Mononuclear cell (primary cell): Measurements from ENCODE around the gene SRPRA. TPM values are rescaled to one million over a fixed set of nuclear protein-coding genes. Genes with fewer than 3 reads are reported as not detected.
"Not testable (repeated sequence)": the region's sequence is repeated elsewhere in the genome, so short reads cannot be mapped to it uniquely, and the experiment has no call there.

Experiments used
- H3K27me3 ChIP-seq: 2 replicates; pipeline ENCODE4 v1.6.0; 2011; ENCODE audit warnings: low read length, control low read depth; ENCODE audit not compliant: insufficient read depth
- H3K4me1 ChIP-seq: 2 replicates; pipeline ENCODE4 v1.5.1; 2011; ENCODE audit warnings: mild to moderate bottlenecking, low read length, control low read depth; ENCODE audit not compliant: insufficient read depth
- H3K4me3 ChIP-seq: 2 replicates; pipeline ENCODE4 v1.5.1; 2011; ENCODE audit warnings: mild to moderate bottlenecking, low read length, moderate library complexity
- H3K9me3 ChIP-seq: 2 replicates; pipeline ENCODE4 v1.5.1; 2011; ENCODE audit warnings: low read depth, mild to moderate bottlenecking, control low read depth, low read length
- total RNA-seq: library from RNA; depleted of rRNA; stranded (reverse); fragments of >200 nt; gene quantifications from one replicate; pipeline ENCODE4 v1.2.3, GENCODE V29; 2012

SRPRA gene
- total RNA-seq, 1 donor: 132 TPM

- H3K27me3 ChIP-seq: no peaks in the 10 kb centered on the region
- H3K4me3 ChIP-seq: peak overlapping the region; percentile 90
- H3K9me3 ChIP-seq: no peaks in the 10 kb centered on the region
- H3K4me1 ChIP-seq: peaks cover 18% of the 10 kb centered on the region
Measured at GRCh38 chr11:126267650-126268049, 1.0 kb downstream of the SRPRA start.

GRCh38 chr11:126265811-126266210 lies 2.9 kb downstream of the SRPRA start:
- H3K4me3 ChIP-seq: no peak overlapping the region
- no peaks in the 10 kb centered on the region for H3K9me3 ChIP-seq
- H3K27me3 ChIP-seq: no peaks in the 10 kb centered on the region
- H3K4me1 ChIP-seq: peaks cover 18% of the 10 kb centered on the region

GRCh38 chr11:126263489-126263888 lies 5.2 kb downstream of the SRPRA start:
- Histone ChIP-seq H3K27me3 (no peaks in the 10 kb centered on the region), H3K4me3 (no peak overlapping the region), H3K9me3 (no peaks in the 10 kb centered on the region), H3K4me1 (peaks cover 11% of the 10 kb centered on the region)

- Histone ChIP-seq H3K4me3 (no peak overlapping the region), H3K4me1 (peaks cover under 1% of the 10 kb centered on the region), H3K27me3 (no peaks in the 10 kb centered on the region), H3K9me3 (no peaks in the 10 kb centered on the region)
Measured at GRCh38 chr11:126262216-126262615, 6.5 kb downstream of the SRPRA start.

GRCh38 chr11:126257764-126258163 lies 10.9 kb downstream of the SRPRA start:
- H3K27me3 ChIP-seq: no peaks in the 10 kb centered on the region
- no peaks in the 10 kb centered on the region for H3K9me3 ChIP-seq
- no peaks in the 10 kb centered on the region for H3K4me1 ChIP-seq
- no peak overlapping the region for H3K4me3 ChIP-seq

GRCh38 chr11:126257144-126257543 lies 11.6 kb downstream of the SRPRA start:
- Histone ChIP-seq H3K4me1 (no peaks in the 10 kb centered on the region), H3K27me3 (no peaks in the 10 kb centered on the region), H3K4me3 (no peak overlapping the region), H3K9me3 (no peaks in the 10 kb centered on the region)

GRCh38 chr11:126256216-126256615 lies 12.5 kb downstream of the SRPRA start:
- no peaks in the 10 kb centered on the region for H3K9me3 ChIP-seq
- H3K27me3 ChIP-seq: no peaks in the 10 kb centered on the region
- no peak overlapping the region for H3K4me3 ChIP-seq
- no peaks in the 10 kb centered on the region for H3K4me1 ChIP-seq

GRCh38 chr11:126255507-126255906 lies 13.2 kb downstream of the SRPRA start:
- not testable (repeated sequence) for H3K27me3 ChIP-seq, H3K9me3 ChIP-seq, H3K4me1 ChIP-seq, H3K4me3 ChIP-seq

- Histone ChIP-seq H3K4me3 (no peak overlapping the region), H3K4me1 (no peaks in the 10 kb centered on the region), H3K9me3 (no peaks in the 10 kb centered on the region), H3K27me3 (no peaks in the 10 kb centered on the region)
Measured at GRCh38 chr11:126254819-126255218, 13.9 kb downstream of the SRPRA start.

GRCh38 chr11:126253265-126253664 lies 15.4 kb downstream of the SRPRA start:
- Histone ChIP-seq H3K27me3 (no peaks in the 10 kb centered on the region), H3K4me1 (no peaks in the 10 kb centered on the region), H3K4me3 (no peak overlapping the region), H3K9me3 (no peaks in the 10 kb centered on the region)

- no peaks in the 10 kb centered on the region for H3K9me3 ChIP-seq
- no peak overlapping the region for H3K4me3 ChIP-seq
- no peaks in the 10 kb centered on the region for H3K27me3 ChIP-seq
- no peaks in the 10 kb centered on the region for H3K4me1 ChIP-seq
Measured at GRCh38 chr11:126246636-126247035, 22.1 kb downstream of the SRPRA start.

GRCh38 chr11:126233391-126233790 lies 35.3 kb downstream of the SRPRA start:
- no peaks in the 10 kb centered on the region for H3K9me3 ChIP-seq

GRCh38 chr11:126232683-126233082 lies 36.0 kb downstream of the SRPRA start:
- no peaks in the 10 kb centered on the region for H3K4me1 ChIP-seq
- H3K27me3 ChIP-seq: no peaks in the 10 kb centered on the region
- no peaks in the 10 kb centered on the region for H3K9me3 ChIP-seq

More at GRCh38 chr11:126233391-126233790, 35.3 kb downstream of the SRPRA start:
- Histone ChIP-seq H3K4me1 (no peaks in the 10 kb centered on the region), H3K4me3 (no peak overlapping the region), H3K27me3 (no peaks in the 10 kb centered on the region)

GRCh38 chr11:126231725-126232459 lies 36.8 kb downstream of the SRPRA start:
- no peaks in the 10 kb centered on the region for H3K4me1 ChIP-seq
- no peaks in the 10 kb centered on the region for H3K27me3 ChIP-seq
- H3K4me3 ChIP-seq: no peak overlapping the region
- no peaks in the 10 kb centered on the region for H3K9me3 ChIP-seq

More at GRCh38 chr11:126232683-126233082, 36.0 kb downstream of the SRPRA start:
- no peak overlapping the region for H3K4me3 ChIP-seq

- H3K27me3 ChIP-seq: no peaks in the 10 kb centered on the region
- no peaks in the 10 kb centered on the region for H3K4me1 ChIP-seq
- no peaks in the 10 kb centered on the region for H3K9me3 ChIP-seq
- no peak overlapping the region for H3K4me3 ChIP-seq
Measured at GRCh38 chr11:126229858-126230540, 38.7 kb downstream of the SRPRA start.
